Measurements from ENCODE around the gene MAP3K15. TPM values are rescaled to one million over a fixed set of nuclear protein-coding genes. Genes with fewer than 3 reads are reported as not detected.
A peak's percentile ranks its signal among the peaks of the same experiment; 100 is the strongest.

The MAP3K15 gene
- polyA plus RNA-seq, 1 of the 3 experiments (the other 2 are of a cell fraction): 0.07 TPM

DNA sequence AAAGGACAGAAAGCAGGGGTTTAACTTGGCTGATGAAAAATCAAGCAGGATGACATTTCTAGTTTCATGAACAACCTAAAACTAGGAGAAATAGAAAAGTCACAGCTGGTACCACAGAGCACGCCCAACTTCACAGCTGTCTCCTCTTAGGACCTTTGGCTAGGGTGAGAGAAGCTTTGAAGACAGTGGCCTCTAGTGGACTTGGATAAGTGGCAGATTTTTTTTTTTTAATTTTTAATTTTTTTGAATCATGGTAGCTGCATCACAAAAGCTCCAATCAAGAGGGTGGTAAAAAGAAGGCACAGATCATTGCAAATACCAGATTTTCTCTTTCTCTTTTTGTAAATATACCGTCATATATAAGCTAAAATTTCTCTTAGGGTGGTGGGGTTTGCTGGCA is 20.2 kb upstream of the MAP3K15 start:
- ChIA-PET POLR2A (no interaction called here), CTCF (interaction anchor here (0.6 to 3.8 kb wide), 13 partner anchors 8 to 1605 kb away, joined by 3 to 18 read pairs (median 3); no protein-coding TSS in a partner anchor)
- 62% methylated on average over 2 of the region's 2 CpGs for WGBS (ENCODE audit: low lambda C conversion rate)
- Histone ChIP-seq H3K9me2 (no peaks in the 10 kb centered on the region), H3K4me1 (ENCODE audit: control insufficient read depth in 1 of 2, insufficient read depth in 2 of 2, low read depth in 1 of 2, low read length in 1 of 2) (no peaks in the 10 kb centered on the region; a peak in 1 of 4 replicates), H3K27me3 (ENCODE audit: insufficient read depth) (no peaks in the 10 kb centered on the region), H3K9ac (no peak overlapping the region), H3K79me2 (ENCODE audit: insufficient read depth) (no peaks in the 10 kb centered on the region), H3K36me3 (replicated peaks in 1 of 2; ENCODE audit: control insufficient read depth in 1 of 2, insufficient read depth in 2 of 2, low read length in 1 of 2) (peaks cover 7 to 50% of the 10 kb centered on the region in 2 experiments), H3K4me2 (no peak overlapping the region), H3K4me3 (ENCODE audit: low read depth in 2 of 2, low read length in 1 of 2) (no peak overlapping the region), H3K27ac (ENCODE audit: low read depth in 2 of 2, low read length in 1 of 2) (no peak overlapping the region), H3K9me3 (no peaks in the 10 kb centered on the region), H2AFZ (ENCODE audit: low read depth) (no peak overlapping the region), H4K20me1 (ENCODE audit: insufficient read depth) (0 out of 2 replicates have a peak, but pooled peaks cover 6% of the 10 kb centered on the region), H3F3A (replicated peaks; ENCODE audit: insufficient read depth) (peaks cover 21% of the 10 kb centered on the region)
- peak; percentile 49 for DNase-seq
- no peak for TF ChIP-seq FOXJ3 (CRISPR knock-in tag; IDR thresholded peaks at IDR 0.05)
- TF ChIP-seq, protein P1, sequence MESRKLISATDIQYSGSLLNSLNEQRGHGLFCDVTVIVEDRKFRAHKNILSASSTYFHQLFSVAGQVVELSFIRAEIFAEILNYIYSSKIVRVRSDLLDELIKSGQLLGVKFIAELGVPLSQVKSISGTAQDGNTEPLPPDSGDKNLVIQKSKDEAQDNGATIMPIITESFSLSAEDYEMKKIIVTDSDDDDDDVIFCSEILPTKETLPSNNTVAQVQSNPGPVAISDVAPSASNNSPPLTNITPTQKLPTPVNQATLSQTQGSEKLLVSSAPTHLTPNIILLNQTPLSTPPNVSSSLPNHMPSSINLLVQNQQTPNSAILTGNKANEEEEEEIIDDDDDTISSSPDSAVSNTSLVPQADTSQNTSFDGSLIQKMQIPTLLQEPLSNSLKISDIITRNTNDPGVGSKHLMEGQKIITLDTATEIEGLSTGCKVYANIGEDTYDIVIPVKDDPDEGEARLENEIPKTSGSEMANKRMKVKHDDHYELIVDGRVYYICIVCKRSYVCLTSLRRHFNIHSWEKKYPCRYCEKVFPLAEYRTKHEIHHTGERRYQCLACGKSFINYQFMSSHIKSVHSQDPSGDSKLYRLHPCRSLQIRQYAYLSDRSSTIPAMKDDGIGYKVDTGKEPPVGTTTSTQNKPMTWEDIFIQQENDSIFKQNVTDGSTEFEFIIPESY (IDR thresholded peaks at IDR 0.05; ENCODE audit: borderline replicate concordance, low read depth): no peak
- TF ChIP-seq RAD21 (IDR thresholded peaks at IDR 0.05; ENCODE audit: low read length): peak; percentile 61
- TF ChIP-seq, protein P2, sequence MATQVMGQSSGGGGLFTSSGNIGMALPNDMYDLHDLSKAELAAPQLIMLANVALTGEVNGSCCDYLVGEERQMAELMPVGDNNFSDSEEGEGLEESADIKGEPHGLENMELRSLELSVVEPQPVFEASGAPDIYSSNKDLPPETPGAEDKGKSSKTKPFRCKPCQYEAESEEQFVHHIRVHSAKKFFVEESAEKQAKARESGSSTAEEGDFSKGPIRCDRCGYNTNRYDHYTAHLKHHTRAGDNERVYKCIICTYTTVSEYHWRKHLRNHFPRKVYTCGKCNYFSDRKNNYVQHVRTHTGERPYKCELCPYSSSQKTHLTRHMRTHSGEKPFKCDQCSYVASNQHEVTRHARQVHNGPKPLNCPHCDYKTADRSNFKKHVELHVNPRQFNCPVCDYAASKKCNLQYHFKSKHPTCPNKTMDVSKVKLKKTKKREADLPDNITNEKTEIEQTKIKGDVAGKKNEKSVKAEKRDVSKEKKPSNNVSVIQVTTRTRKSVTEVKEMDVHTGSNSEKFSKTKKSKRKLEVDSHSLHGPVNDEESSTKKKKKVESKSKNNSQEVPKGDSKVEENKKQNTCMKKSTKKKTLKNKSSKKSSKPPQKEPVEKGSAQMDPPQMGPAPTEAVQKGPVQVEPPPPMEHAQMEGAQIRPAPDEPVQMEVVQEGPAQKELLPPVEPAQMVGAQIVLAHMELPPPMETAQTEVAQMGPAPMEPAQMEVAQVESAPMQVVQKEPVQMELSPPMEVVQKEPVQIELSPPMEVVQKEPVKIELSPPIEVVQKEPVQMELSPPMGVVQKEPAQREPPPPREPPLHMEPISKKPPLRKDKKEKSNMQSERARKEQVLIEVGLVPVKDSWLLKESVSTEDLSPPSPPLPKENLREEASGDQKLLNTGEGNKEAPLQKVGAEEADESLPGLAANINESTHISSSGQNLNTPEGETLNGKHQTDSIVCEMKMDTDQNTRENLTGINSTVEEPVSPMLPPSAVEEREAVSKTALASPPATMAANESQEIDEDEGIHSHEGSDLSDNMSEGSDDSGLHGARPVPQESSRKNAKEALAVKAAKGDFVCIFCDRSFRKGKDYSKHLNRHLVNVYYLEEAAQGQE (IDR thresholded peaks at IDR 0.05; ENCODE audit: low read depth, low read length): no peak
- TF ChIP-seq IRF3 (IDR thresholded peaks at IDR 0.05; ENCODE audit: low read depth, low read length): no peak
- TF ChIP-seq MXI1 (IDR thresholded peaks at IDR 0.05; ENCODE audit: low read depth, low read length): no peak
- TF ChIP-seq GATA2 (CRISPR knock-in tag; IDR thresholded peaks at IDR 0.05): no peak
- TF ChIP-seq, protein P3, sequence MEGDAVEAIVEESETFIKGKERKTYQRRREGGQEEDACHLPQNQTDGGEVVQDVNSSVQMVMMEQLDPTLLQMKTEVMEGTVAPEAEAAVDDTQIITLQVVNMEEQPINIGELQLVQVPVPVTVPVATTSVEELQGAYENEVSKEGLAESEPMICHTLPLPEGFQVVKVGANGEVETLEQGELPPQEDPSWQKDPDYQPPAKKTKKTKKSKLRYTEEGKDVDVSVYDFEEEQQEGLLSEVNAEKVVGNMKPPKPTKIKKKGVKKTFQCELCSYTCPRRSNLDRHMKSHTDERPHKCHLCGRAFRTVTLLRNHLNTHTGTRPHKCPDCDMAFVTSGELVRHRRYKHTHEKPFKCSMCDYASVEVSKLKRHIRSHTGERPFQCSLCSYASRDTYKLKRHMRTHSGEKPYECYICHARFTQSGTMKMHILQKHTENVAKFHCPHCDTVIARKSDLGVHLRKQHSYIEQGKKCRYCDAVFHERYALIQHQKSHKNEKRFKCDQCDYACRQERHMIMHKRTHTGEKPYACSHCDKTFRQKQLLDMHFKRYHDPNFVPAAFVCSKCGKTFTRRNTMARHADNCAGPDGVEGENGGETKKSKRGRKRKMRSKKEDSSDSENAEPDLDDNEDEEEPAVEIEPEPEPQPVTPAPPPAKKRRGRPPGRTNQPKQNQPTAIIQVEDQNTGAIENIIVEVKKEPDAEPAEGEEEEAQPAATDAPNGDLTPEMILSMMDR (IDR thresholded peaks at IDR 0.05): peak; percentile 62
- no peak for TF ChIP-seq FOXM1 (IDR thresholded peaks at IDR 0.05; ENCODE audit: low read depth)
- TF ChIP-seq EZH2phosphoT487 (IDR thresholded peaks at IDR 0.05; ENCODE audit: borderline replicate concordance, low read depth): no peak
- TF ChIP-seq SIN3A (IDR thresholded peaks at IDR 0.05; ENCODE audit: borderline replicate concordance, low read depth, low read length): no peak
- TF ChIP-seq SMC3 (IDR thresholded peaks at IDR 0.05; ENCODE audit: low read depth, low read length): peak; percentile 16; the same call in 1 of the 2 replicates
- TF ChIP-seq TAF1 (IDR thresholded peaks at IDR 0.05; ENCODE audit: borderline replicate concordance, low read depth, low read length): no peak
- no peak for TF ChIP-seq ELF1 (IDR thresholded peaks at IDR 0.05)
